GM23248 (cell line): ENCODE measurements around the gene SLC36A2. TPM values are rescaled to one million over a fixed set of nuclear protein-coding genes. Genes with fewer than 3 reads are reported as not detected.

ENCODE experiments used
- DNase-seq: peaks from one replicate; pipeline ENCODE4 v3.0.0-alpha.2; 2015
- H2AFZ ChIP-seq: fragments of 200-600 bp; sonication (generic); 2 replicates; pipeline ENCODE4 v1.6.1; 2016; ENCODE audit warnings: antibody characterized with exemption
- H3F3A ChIP-seq: fragments of 200-600 bp; sonication (generic); 2 replicates; pipeline ENCODE4 v1.6.1; 2016; ENCODE audit warnings: mild to moderate bottlenecking, antibody characterized with exemption, mixed run types; ENCODE audit not compliant: insufficient read depth
- H3K27ac ChIP-seq: fragments of 200-600 bp; sonication (generic); 2 replicates; pipeline ENCODE4 v1.5.1; 2016; ENCODE audit warnings: mild to moderate bottlenecking
- H3K27me3 ChIP-seq: fragments of 200-600 bp; sonication (generic); replicated peaks from 2 replicates; pipeline ENCODE4 v1.6.1; 2016; ENCODE audit warnings: mild to moderate bottlenecking; ENCODE audit not compliant: insufficient read depth
- H3K36me3 ChIP-seq: fragments of 200-600 bp; sonication (generic); 2 replicates; pipeline ENCODE4 v1.6.1; 2016; ENCODE audit warnings: low read depth, mild to moderate bottlenecking
- H3K4me1 ChIP-seq: fragments of 200-600 bp; sonication (generic); 2 replicates; pipeline ENCODE4 v1.6.1; 2016; ENCODE audit warnings: mild to moderate bottlenecking; ENCODE audit not compliant: insufficient read depth
- H3K4me2 ChIP-seq: fragments of 200-600 bp; sonication (generic); one replicate; pipeline ENCODE4 v1.6.1; 2016; ENCODE audit warnings: mild to moderate bottlenecking; ENCODE audit not compliant: unreplicated experiment
- H3K4me3 ChIP-seq: fragments of 200-600 bp; sonication (generic); 2 replicates; pipeline ENCODE4 v1.5.1; 2016; ENCODE audit warnings: mild to moderate bottlenecking
- H3K79me2 ChIP-seq: fragments of 200-600 bp; sonication (generic); 2 replicates; pipeline ENCODE4 v1.6.1; 2016; ENCODE audit warnings: mild to moderate bottlenecking; ENCODE audit not compliant: insufficient read depth
- H3K9ac ChIP-seq: fragments of 200-600 bp; sonication (generic); 2 replicates; pipeline ENCODE4 v1.6.1; 2016; ENCODE audit warnings: mild to moderate bottlenecking
- H3K9me2 ChIP-seq: fragments of 200-600 bp; sonication (generic); 2 replicates; pipeline ENCODE4 v1.6.1; 2016; ENCODE audit warnings: mixed run types, mild to moderate bottlenecking, moderate library complexity; ENCODE audit not compliant: insufficient read depth
- H3K9me3 ChIP-seq: fragments of 200-600 bp; sonication (generic); one replicate; pipeline ENCODE4 v1.6.1; 2017; ENCODE audit warnings: low read depth
- H4K20me1 ChIP-seq: fragments of 200-600 bp; sonication (generic); 2 replicates; pipeline ENCODE4 v1.6.0; 2016; ENCODE audit not compliant: insufficient read depth
- EZH2 ChIP-seq: fragments of 200-600 bp; sonication (generic); IDR thresholded peaks from 2 replicates; pipeline ENCODE4 v1.6.1; 2018; ENCODE audit warnings: antibody characterized with exemption, mild to moderate bottlenecking; ENCODE audit not compliant: insufficient read depth, poor library complexity, severe bottlenecking
- EZH2phosphoT487 ChIP-seq: fragments of 200-600 bp; sonication (generic); IDR thresholded peaks from 2 replicates; pipeline ENCODE4 v1.6.1; 2018; ENCODE audit warnings: antibody characterized with exemption, moderate library complexity, mild to moderate bottlenecking, low read depth; ENCODE audit not compliant: insufficient read depth
- WGBS, 2 experiments: methylation state at CpG; one replicate each; pipeline ENCODE4 v1.1.6; 2015 to 2017; ENCODE audit warnings: low lambda C conversion rate in 2 of 2, low coverage in 1 of 2; ENCODE audit errors: missing lambda C conversion rate in 2 of 2; 5-methylcytosine and 5-hydroxymethylcytosine counted together
- in situ Hi-C: fragments of 300-500 bp; cut with MboI; formaldehyde crosslinking; loops from 2 replicates; pipeline ENCODE4 v1.15.0; 2020
- polyA plus RNA-seq: library from polyadenylated mRNA; unstranded; fragments of >200 nt; fragmentation: Nextera tagmentation; extraction: Ambion mirVana; gene quantifications from 2 replicates; pipeline ENCODE4 v1.2.1, GENCODE V29; 2016
- total RNA-seq: library from RNA; depleted of rRNA; stranded (reverse); fragments of >200 nt; shearing (Covaris generic); gene quantifications from 2 replicates; pipeline ENCODE4 v1.2.3, GENCODE V29; 2014; rRNA removed

SLC36A2 gene
- total and polyA plus RNA-seq, 2 experiments from 2014 or later: not detected

DNA sequence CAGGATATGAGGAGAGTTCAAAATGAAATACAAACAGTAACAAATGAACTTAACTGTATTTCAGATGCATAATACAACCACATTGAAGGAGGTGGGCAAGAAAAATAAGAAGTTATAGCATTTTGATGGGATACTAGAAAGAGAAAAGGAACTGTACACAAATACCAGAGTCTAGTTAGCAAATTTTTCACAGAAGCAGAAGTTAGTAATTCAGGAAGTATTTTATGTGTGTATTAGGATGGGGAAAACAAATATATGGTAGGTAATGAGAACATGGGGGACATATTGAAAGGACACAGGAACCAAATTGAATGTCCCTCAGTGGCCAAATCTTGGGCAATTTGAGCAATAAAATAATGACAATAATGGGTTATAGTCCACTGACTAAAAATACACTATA is 76.0 kb downstream of the SLC36A2 start:
- H3K36me3 ChIP-seq: no peaks in the 10 kb centered on the region
- no peak for TF ChIP-seq EZH2phosphoT487
- TF ChIP-seq EZH2: no peak
- no peaks in the 10 kb centered on the region for H3K79me2 ChIP-seq
- no peaks in the 10 kb centered on the region for H3F3A ChIP-seq
- no peaks in the 10 kb centered on the region for H3K9me3 ChIP-seq
- in situ Hi-C loops: no loop called here
- H3K4me1 ChIP-seq: no peaks in the 10 kb centered on the region
- H3K4me3 ChIP-seq: no peak overlapping the region
- H2AFZ ChIP-seq: no peak overlapping the region
- H3K4me2 ChIP-seq: no peak overlapping the region
- H4K20me1 ChIP-seq: no peaks in the 10 kb centered on the region
- no peak for DNase-seq
- H3K9me2 ChIP-seq: no peaks in the 10 kb centered on the region
- H3K27ac ChIP-seq: no peak overlapping the region
- H3K27me3 ChIP-seq: no peaks in the 10 kb centered on the region
- no peak overlapping the region for H3K9ac ChIP-seq

- H3K4me3 ChIP-seq: no peak overlapping the region
- DNase-seq: peak; percentile 30
- no peaks in the 10 kb centered on the region for H3K9me3 ChIP-seq
- H4K20me1 ChIP-seq: no peaks in the 10 kb centered on the region
- H3K4me1 ChIP-seq: no peaks in the 10 kb centered on the region
- H3K4me2 ChIP-seq: no peak overlapping the region
- TF ChIP-seq EZH2phosphoT487 (no peak), EZH2 (no peak)
- 46 to 67% methylated on average over 1 of the region's 1 CpG for WGBS, 2 experiments
- H2AFZ ChIP-seq: no peak overlapping the region
- H3K27ac ChIP-seq: no peak overlapping the region
- H3K9ac ChIP-seq: no peak overlapping the region
- no peaks in the 10 kb centered on the region for H3K79me2 ChIP-seq
- H3K9me2 ChIP-seq: no peaks in the 10 kb centered on the region
- H3K36me3 ChIP-seq: no peaks in the 10 kb centered on the region
- in situ Hi-C loops: no loop called here
- no peaks in the 10 kb centered on the region for H3F3A ChIP-seq
- no peaks in the 10 kb centered on the region for H3K27me3 ChIP-seq
Observed at GRCh38 chr5:151270599-151270998, 76.8 kb downstream of the SLC36A2 start.

DNA sequence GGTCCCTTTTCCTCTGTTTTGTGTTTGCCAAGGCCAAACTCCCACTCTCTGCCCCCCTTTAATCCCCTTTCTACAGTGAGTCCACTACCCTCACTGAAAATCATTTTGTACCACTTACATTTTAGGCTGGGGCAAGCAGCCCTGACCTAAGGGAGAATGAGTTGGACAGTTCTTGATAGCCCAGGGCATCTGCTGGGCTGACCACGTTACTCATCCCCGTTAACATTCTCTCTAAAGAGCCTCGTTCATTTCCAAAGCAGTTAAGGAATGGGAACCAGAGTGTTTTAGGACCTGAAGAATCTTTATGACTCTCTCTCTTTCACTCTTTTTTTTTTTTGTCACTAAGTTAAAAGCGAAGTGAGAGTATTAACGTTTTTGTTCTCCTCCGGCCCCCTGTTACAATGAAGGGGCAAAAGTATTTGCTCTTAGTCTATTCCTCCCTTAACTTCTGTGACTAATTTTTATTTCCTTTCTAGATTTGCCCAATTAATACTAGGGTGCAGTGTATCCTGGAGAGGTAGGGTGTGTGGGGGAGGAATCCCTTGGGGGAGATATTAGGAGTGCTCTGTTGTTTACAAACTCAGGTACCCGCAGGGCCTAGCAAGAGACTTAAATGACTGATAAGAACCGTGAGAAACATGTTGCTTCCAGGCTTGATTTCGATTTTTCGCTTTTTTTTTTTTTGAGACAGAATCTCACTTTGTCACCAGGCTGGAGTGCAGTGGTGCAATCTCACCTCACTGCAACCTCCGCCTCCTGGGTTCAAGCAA is 79.7 kb downstream of the SLC36A2 start:
- Histone ChIP-seq H3K79me2 (no peaks in the 10 kb centered on the region), H3K9me2 (no peaks in the 10 kb centered on the region), H3K4me1 (peaks cover 9% of the 10 kb centered on the region), H3K4me3 (no peak overlapping the region), H3K36me3 (no peaks in the 10 kb centered on the region), H3K27me3 (no peaks in the 10 kb centered on the region), H4K20me1 (no peaks in the 10 kb centered on the region), H2AFZ (no peak overlapping the region), H3K27ac (no peak overlapping the region), H3K9me3 (no peaks in the 10 kb centered on the region), H3F3A (no peaks in the 10 kb centered on the region), H3K9ac (no peak overlapping the region), H3K4me2 (no peak overlapping the region)
- in situ Hi-C loops: no loop called here
- DNase-seq: peak; percentile 13
- WGBS, 2 experiments: 90 to 91% methylated on average over 11 of the region's 11 CpGs
- TF ChIP-seq EZH2phosphoT487 (no peak), EZH2 (no peak)

Other genes with a start within 250 kb of the SLC36A2 start
- 384 and 409 TPM in 2 replicates for gene ANXA6, start 189.8 kb downstream of the SLC36A2 start, total RNA-seq
- 183 and 190 TPM in 2 replicates for gene ANXA6, start 189.8 kb downstream of the SLC36A2 start, polyA plus RNA-seq
- 0.13 and 0.54 TPM in 2 replicates for gene CCDC69, start 123.5 kb downstream of the SLC36A2 start, total RNA-seq
- gene CCDC69, start 123.5 kb downstream of the SLC36A2 start, polyA plus RNA-seq: 0.47 and 0.56 TPM in 2 replicates
- gene GM2A, start 94.4 kb downstream of the SLC36A2 start, total RNA-seq: 21.1 and 23.5 TPM in 2 replicates
- 10.5 and 11.2 TPM in 2 replicates for gene GM2A, start 94.4 kb downstream of the SLC36A2 start, polyA plus RNA-seq
- not detected in 2 replicates for gene SLC36A3, start 43.8 kb downstream of the SLC36A2 start, total RNA-seq
- not detected in 2 replicates for gene SLC36A3, start 43.8 kb downstream of the SLC36A2 start, polyA plus RNA-seq
- gene SLC36A1, start 100.0 kb upstream of the SLC36A2 start, total RNA-seq: 10.1 and 13.4 TPM in 2 replicates
- 6.9 and 7.1 TPM in 2 replicates for gene SLC36A1, start 100.0 kb upstream of the SLC36A2 start, polyA plus RNA-seq
- not detected in 2 replicates for gene FAT2, start 243.8 kb upstream of the SLC36A2 start, total RNA-seq
- not detected in 2 replicates for gene FAT2, start 243.8 kb upstream of the SLC36A2 start, polyA plus RNA-seq